ENCODE measurements around the gene RASA2.

DNA sequence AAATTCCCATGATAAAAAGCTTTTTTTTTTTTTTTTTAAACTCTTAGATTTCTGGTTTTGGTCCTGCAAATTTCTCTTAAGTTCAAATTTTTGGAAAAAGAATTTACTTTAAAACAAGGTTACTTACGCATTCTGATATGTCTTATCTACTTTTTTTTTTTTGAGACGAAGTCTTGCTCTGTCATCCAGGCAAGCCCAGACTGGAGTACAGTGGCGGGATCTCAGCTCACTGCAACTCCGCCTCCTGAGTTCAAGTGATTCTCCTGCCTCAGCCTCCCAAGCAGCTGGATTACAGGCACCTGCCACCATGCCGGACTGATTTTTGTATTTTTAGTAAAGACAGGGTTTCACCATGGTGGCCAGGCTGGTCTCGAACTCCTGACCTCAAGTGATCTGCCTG, 83.2 kb downstream of the RASA2 start:
- no peak for TF ChIP-seq POLR2A (IDR thresholded peaks at IDR 0.05)
- TF ChIP-seq, protein P1, sequence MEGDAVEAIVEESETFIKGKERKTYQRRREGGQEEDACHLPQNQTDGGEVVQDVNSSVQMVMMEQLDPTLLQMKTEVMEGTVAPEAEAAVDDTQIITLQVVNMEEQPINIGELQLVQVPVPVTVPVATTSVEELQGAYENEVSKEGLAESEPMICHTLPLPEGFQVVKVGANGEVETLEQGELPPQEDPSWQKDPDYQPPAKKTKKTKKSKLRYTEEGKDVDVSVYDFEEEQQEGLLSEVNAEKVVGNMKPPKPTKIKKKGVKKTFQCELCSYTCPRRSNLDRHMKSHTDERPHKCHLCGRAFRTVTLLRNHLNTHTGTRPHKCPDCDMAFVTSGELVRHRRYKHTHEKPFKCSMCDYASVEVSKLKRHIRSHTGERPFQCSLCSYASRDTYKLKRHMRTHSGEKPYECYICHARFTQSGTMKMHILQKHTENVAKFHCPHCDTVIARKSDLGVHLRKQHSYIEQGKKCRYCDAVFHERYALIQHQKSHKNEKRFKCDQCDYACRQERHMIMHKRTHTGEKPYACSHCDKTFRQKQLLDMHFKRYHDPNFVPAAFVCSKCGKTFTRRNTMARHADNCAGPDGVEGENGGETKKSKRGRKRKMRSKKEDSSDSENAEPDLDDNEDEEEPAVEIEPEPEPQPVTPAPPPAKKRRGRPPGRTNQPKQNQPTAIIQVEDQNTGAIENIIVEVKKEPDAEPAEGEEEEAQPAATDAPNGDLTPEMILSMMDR (IDR thresholded peaks at IDR 0.05), result no peak

Measured in prostate gland (tissue), 2 donors.